Erythroblast (primary cell): Measurements from ENCODE around the gene IFT81.

Experiments used
- GATA1 ChIP-seq: IDR thresholded peaks from 2 replicates; pipeline ENCODE4 v1.6.1; 2011; ENCODE audit warnings: low read depth, mild to moderate bottlenecking, control low read depth, low read length, moderate library complexity
- POLR2A ChIP-seq: IDR thresholded peaks from 2 replicates; pipeline ENCODE4 v1.6.1; 2011; ENCODE audit warnings: mild to moderate bottlenecking, low read length

DNA sequence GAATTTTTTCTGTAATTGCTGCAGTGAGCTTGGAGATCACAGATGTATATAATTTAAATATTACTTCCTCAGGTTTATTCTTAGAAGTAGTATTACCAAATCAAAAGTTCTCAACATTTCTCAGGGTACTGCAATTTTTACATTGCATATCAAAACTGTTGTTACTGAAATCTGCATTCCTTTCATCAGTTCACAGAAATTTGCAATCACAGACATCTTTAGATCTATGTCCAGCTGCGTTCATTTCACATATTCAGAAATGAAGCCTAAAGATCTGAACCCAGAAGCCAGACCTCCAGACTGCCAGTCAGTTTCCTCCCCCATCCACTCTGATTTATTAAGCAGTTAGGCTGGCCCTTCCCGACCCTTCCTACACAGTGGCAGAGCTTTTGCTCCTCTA lies 18.2 kb upstream of the IFT81 start:
- no peak for TF ChIP-seq POLR2A
- no peak for TF ChIP-seq GATA1
